ENCODE data around the gene PC.

Gene PC

GRCh38 chr11:66953081-66953833 lies 4.9 kb downstream of the PC start:
- no peak for DNase-seq

GRCh38 chr11:66951927-66952337 lies 6.3 kb downstream of the PC start:
- DNase-seq, result no peak

GRCh38 chr11:66951135-66951534 lies 7.0 kb downstream of the PC start:
- no peak for DNase-seq

GRCh38 chr11:66950112-66950535 lies 8.1 kb downstream of the PC start:
- no peak for DNase-seq

- DNase-seq, result no peak
Measured at GRCh38 chr11:66938582-66939135, 19.5 kb downstream of the PC start.

GRCh38 chr11:66937193-66937733 lies 20.9 kb downstream of the PC start:
- DNase-seq, result no peak

- DNase-seq, result no peak
Measured at GRCh38 chr11:66936311-66936711, 21.9 kb downstream of the PC start.

- no peak for DNase-seq
Measured at GRCh38 chr11:66934950-66935779, 23.0 kb downstream of the PC start.

- DNase-seq, result no peak
Measured at GRCh38 chr11:66933531-66933930, 24.7 kb downstream of the PC start.

GRCh38 chr11:66932543-66932942 lies 25.6 kb downstream of the PC start:
- no peak for DNase-seq

GRCh38 chr11:66929753-66930152 lies 28.4 kb downstream of the PC start:
- DNase-seq, result no peak

GRCh38 chr11:66924272-66924671 lies 33.9 kb downstream of the PC start:
- no peak for DNase-seq

GRCh38 chr11:66922551-66922950 lies 35.6 kb downstream of the PC start:
- DNase-seq, result no peak

GRCh38 chr11:66920978-66921784 lies 37.0 kb downstream of the PC start:
- no peak for DNase-seq

GRCh38 chr11:66919923-66920322 lies 38.3 kb downstream of the PC start:
- DNase-seq, result no peak

- DNase-seq, result no peak
Measured at GRCh38 chr11:66918741-66919140, 39.4 kb downstream of the PC start.

- DNase-seq, result no peak
Measured at GRCh38 chr11:66915866-66916265, 42.3 kb downstream of the PC start.

- no peak for DNase-seq
Measured at GRCh38 chr11:66915046-66915832, 42.9 kb downstream of the PC start.

GRCh38 chr11:66914505-66914904 lies 43.7 kb downstream of the PC start:
- no peak for DNase-seq

GRCh38 chr11:66912911-66913310 lies 45.3 kb downstream of the PC start:
- no peak for DNase-seq

- DNase-seq, result no peak
Measured at GRCh38 chr11:66912361-66912760, 45.8 kb downstream of the PC start.

Data from right kidney (tissue), 1 donor.